Measurements from ENCODE around the gene GRK6.

Gene GRK6

DNA sequence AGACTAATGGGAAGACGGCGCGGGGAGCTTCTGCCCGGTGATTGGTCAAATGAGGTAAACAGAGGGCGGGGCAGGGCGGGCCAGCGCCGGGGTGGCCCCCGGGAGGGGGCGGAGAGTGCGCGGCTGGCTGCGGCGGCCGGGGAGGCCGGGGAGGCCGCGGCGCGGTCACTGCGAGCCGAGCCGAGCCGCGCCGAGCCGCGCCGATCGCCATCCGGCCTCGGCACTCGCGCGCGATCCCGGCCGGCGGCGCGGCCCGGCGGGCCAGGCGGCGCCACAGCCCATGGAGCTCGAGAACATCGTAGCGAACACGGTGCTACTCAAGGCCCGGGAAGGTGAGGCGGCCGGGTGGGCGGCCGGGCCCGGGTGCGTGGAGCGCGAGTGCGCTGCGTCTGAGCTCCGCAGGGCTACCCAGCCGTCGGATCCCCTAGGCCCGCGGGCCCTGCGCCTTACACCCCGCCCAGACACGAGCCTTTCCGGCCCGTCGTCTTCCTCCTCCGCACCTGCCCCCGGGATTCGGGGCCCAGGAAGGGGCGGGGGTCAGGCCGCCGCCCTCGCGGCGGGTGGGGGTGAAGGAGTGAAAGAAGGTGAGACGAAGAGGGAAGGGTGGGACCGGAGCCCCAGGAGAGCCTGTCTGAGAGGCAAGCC, at the start of gene GRK6:
GRK6 (plus strand) TSS at position 111 of the 645 bp plus-strand sequence; CDS start at position 281, 170 bp downstream.
- Mint-ChIP-seq H3K4me3 (peak within 1 kb of the TSS; percentile 95), H3K36me3 (peaks cover 2% of the 10 kb centered on the region), H3K9me3 (ENCODE audit: low read depth) (no peaks in the 10 kb centered on the region)

DNA sequence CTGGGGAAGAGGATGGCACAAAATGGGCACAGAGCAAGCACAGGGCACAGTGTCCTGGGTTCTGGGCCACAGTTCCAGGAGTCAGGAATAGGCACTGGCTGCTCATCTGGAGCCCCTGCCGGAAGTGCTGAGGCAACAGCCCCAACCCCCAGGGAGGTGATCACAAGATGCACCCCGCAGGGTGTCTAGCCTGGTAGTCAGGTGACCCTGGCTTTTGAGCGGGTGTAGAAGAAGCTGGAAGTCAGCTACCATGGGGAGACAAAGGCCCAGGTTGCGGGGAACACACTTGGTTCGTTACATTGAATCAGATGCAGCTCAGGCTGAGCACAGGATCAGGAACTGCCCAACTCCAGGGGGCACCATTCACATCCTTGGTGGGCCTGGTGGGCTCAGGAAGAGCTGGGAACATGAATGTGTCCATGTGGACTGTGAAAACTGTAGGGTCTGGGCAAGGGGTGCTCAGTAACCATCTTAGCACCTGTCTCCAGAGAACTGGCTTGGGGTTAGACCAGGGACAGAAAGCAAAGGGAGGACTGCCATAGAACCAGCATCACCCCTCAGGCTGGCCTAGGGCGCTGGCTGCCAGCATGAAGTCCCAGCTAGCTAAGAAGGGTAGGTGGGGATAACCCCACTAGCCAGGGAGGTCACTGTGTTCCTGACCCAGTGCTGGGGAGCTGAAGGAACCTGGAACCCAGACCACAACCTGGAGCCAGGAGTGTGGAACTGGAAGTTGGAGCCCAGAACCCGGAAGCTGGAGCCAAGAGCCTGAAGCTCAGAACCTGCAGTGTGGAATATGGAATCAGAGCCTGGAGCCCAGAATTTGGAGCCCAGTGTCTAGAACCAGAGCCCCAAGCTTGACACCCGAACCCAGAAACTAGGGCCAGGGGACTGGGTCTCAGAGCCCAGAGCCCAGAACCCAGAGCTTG, 48.4 kb upstream of the GRK6 start:
- H3K27ac Mint-ChIP-seq = no peak overlapping the region
- no peak overlapping the region for H3K4me3 Mint-ChIP-seq
- no peaks in the 10 kb centered on the region for H3K9me3 Mint-ChIP-seq (ENCODE audit: low read depth)

More for the DNA sequence above, at the start of gene GRK6:
- no peaks in the 10 kb centered on the region for H3K27me3 Mint-ChIP-seq
- peak within 1 kb of the TSS; percentile 98 for H3K27ac Mint-ChIP-seq
- peaks cover 48% of the 10 kb centered on the region for H3K4me1 Mint-ChIP-seq (ENCODE audit: low read depth)

DNA sequence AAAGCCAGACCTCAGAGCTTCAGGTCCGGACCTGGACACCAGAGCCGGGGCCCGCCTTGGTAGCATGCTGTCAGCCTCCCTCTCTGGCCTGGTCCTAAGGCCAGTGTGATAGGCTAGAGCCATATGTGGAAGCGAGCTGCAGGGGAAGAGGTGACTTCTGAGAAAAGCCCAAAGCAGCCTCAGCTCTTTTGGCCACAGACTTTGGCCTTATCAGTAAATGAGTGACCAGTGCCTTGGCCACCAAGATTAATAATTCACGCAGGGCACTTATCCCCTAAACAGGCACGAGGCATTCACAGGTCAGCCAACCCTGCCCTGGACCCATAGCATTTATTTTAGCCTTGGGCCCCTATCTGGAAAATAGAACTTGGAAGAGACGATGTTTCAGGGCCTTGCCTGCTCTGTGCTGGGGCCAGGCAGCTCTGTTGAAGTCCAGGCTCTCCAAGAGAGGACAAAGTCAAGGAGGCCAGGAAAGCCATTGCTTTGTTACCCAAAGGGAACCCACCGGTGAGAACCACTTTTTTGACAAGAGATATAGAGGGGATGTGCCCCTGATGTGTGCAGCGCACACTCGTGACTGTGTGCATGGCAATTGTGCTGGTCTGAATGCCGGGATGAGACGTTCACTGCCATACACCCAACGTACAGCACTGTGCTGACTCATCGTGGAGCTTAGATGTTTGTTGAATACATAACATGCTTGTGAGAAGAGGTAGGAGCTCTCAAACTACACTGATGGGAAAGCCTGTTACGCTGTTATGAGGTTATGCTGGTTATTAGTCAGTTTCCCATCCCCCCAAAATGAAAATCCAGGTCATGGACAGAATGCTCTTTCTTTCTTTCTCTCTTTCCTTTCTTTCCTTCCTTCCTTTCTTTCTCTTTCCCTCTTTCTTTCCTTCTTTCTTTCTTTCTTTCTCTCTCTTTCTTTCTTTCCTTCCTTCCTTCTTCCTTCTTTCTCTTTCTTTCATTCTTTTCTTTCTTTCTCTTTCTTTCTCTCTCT, 47.3 kb upstream of the GRK6 start:
- Mint-ChIP-seq H3K9me3 (ENCODE audit: low read depth) (no peaks in the 10 kb centered on the region), H3K27me3 (no peaks in the 10 kb centered on the region), H3K4me1 (ENCODE audit: low read depth) (peaks cover 42% of the 10 kb centered on the region), H3K27ac (peak overlapping the region; percentile 24), H3K36me3 (no peaks in the 10 kb centered on the region), H3K4me3 (no peak overlapping the region)

More for the DNA sequence above, 48.4 kb upstream of the GRK6 start:
- peaks cover 50% of the 10 kb centered on the region for H3K4me1 Mint-ChIP-seq (ENCODE audit: low read depth)
- H3K27me3 Mint-ChIP-seq = no peaks in the 10 kb centered on the region
- no peaks in the 10 kb centered on the region for H3K36me3 Mint-ChIP-seq

DNA sequence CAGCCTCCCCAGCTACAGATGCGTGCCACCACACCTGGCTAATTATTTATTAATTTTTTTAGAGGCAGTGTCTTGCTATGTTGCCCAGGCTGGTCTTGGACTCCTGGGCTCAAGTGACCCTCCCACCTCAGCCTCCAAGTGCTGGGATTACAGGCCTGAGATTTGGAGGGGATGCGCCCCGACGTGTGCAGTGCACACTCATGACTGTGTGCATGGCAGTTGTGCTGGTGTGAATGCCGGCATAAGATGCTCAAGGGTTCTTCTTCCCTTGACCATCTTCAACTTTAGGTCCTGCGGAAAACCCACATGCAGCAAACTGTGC, 45.7 kb upstream of the GRK6 start:
- Mint-ChIP-seq H3K27ac (no peak overlapping the region), H3K4me1 (ENCODE audit: low read depth) (peaks cover 38% of the 10 kb centered on the region), H3K27me3 (no peaks in the 10 kb centered on the region), H3K36me3 (no peaks in the 10 kb centered on the region), H3K4me3 (no peak overlapping the region), H3K9me3 (ENCODE audit: low read depth) (no peaks in the 10 kb centered on the region)

DNA sequence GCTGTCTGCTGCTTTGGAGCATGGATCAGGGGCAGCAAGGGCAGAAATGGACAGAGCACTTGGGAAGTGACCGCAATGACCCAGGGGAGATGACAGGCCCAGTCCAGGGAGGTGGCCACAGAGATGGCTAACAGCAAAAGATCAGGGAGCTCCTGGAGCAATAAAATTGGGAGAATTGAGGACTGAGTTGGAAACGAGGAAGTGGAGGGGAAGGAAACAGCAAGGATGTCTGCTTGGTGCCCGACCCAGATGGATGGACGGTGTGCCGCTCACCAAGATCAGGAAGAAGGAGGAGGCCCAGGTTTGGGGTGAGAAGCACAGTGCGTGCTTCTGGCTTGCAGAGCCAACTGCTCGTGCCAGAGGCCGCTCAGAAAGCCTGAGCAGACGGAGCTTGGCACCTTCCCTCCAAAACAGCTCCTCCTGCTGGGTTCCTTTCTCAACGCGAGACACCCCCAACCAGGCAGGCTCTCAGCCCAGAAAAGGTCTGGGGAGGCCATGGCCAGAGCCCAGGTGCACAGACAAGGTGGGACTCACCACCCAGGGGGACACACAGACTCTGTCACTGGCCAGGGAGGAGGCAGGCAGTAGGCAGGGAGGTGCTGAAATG, 44.0 kb upstream of the GRK6 start:
- no peaks in the 10 kb centered on the region for H3K27me3 Mint-ChIP-seq
- H3K27ac Mint-ChIP-seq = no peak overlapping the region
- no peaks in the 10 kb centered on the region for H3K36me3 Mint-ChIP-seq
- H3K4me1 Mint-ChIP-seq (ENCODE audit: low read depth) = peaks cover 32% of the 10 kb centered on the region
- no peaks in the 10 kb centered on the region for H3K9me3 Mint-ChIP-seq (ENCODE audit: low read depth)
- no peak overlapping the region for H3K4me3 Mint-ChIP-seq

DNA sequence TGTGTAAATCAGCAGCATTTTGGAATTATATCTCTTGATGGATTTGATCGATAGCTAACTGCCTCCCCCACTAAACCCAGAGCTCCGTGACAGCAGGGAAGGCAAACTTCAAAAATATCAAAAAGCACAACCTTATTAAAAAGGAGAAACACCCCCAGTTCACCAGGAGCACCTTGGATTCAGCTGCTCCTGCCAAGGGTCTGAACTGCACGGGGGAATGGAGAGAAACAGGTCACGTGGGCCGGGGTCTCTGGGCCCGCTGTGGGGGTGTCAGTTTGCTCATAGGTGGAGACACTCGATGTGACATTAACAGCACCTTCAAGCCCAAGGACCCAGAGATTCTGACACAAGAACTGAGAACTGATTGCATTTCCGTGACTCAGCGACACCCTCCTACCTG, 43.3 kb upstream of the GRK6 start:
- H3K4me1 Mint-ChIP-seq (ENCODE audit: low read depth) = peaks cover 32% of the 10 kb centered on the region

DNA sequence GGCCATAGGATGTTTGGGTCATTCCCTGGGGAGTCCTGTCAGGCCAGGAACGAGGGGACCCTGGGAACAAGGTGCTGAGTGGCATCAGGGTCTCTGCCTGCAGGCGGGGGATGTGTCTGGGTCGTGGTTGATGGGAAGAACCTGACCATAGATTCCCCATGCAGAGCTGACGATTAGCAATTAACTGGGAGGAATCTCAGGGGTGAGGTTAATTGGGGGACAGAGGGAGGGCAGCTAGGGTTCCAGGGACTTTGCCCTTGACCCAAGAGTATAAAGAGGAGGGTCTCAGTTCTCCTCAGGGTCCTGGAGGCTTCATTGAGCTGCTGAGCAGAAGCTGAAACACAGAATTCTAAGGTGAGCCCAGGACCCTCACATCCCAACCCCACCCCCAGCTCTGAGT, 42.3 kb upstream of the GRK6 start, which contains the start of gene SLC34A1:
SLC34A1 (plus strand) TSS at position 301 of the 400 bp plus-strand sequence. CDS start 1,308 bp downstream, outside the sequence.
- no peaks in the 10 kb centered on the region for H3K27me3 Mint-ChIP-seq
- H3K36me3 Mint-ChIP-seq = no peaks in the 10 kb centered on the region
- peaks cover 40% of the 10 kb centered on the region for H3K4me1 Mint-ChIP-seq (ENCODE audit: low read depth)
- H3K9me3 Mint-ChIP-seq (ENCODE audit: low read depth) = no peaks in the 10 kb centered on the region
- no peak within 1 kb of the TSS for H3K4me3 Mint-ChIP-seq
- peak within 1 kb of the TSS; percentile 58 for H3K27ac Mint-ChIP-seq

More for the DNA sequence above, 43.3 kb upstream of the GRK6 start:
- no peak overlapping the region for H3K4me3 Mint-ChIP-seq
- H3K9me3 Mint-ChIP-seq (ENCODE audit: low read depth) = no peaks in the 10 kb centered on the region
- no peaks in the 10 kb centered on the region for H3K36me3 Mint-ChIP-seq
- H3K27me3 Mint-ChIP-seq = no peaks in the 10 kb centered on the region
- H3K27ac Mint-ChIP-seq = peak overlapping the region; percentile 58

DNA sequence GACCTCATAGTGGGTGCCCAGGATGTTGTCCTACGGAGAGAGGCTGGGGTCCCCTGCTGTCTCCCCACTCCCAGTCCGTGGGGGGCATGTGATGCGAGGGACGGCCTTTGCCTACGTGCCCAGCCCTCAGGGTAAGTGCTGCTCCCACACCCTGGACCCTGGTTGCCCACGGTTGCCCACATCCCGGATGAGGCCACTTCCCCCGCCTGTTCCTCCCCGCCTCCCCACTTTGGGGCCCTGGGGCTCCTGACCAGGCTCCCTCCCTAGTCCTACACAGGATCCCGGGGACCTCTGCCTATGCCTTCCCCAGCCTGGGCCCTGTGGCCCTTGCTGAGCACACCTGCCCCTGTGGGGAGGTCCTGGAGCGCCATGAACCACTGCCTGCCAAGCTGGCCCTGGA, 40.8 kb upstream of the GRK6 start:
- Mint-ChIP-seq H3K36me3 (no peaks in the 10 kb centered on the region), H3K4me3 (no peak overlapping the region), H3K9me3 (ENCODE audit: low read depth) (no peaks in the 10 kb centered on the region), H3K4me1 (ENCODE audit: low read depth) (peaks cover 46% of the 10 kb centered on the region), H3K27me3 (no peaks in the 10 kb centered on the region), H3K27ac (no peak overlapping the region)

DNA sequence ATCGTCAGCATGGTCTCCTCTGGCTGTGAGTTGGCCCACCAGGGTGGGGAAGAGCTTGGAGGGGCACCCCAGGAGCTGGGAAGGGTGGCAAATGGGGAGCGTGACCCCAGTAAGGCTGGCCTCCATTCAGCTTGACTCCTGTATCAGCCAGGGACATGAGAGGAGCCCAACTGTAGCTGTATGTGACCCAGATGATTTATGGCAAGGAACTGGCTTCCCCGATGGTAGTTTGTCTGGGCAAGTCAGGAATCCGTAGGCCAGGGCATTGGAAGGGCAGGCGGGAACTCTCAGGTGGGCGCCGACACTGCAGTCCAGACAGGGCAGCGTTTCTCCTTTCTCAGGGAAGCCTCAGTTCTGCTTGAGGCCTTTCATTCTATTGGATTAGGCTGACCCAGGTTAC, 39.9 kb upstream of the GRK6 start:
- H3K4me3 Mint-ChIP-seq = no peak overlapping the region
- H3K9me3 Mint-ChIP-seq (ENCODE audit: low read depth) = no peaks in the 10 kb centered on the region
- no peaks in the 10 kb centered on the region for H3K36me3 Mint-ChIP-seq
- no peaks in the 10 kb centered on the region for H3K27me3 Mint-ChIP-seq
- H3K27ac Mint-ChIP-seq = no peak overlapping the region
- peaks cover 52% of the 10 kb centered on the region for H3K4me1 Mint-ChIP-seq (ENCODE audit: low read depth)

DNA sequence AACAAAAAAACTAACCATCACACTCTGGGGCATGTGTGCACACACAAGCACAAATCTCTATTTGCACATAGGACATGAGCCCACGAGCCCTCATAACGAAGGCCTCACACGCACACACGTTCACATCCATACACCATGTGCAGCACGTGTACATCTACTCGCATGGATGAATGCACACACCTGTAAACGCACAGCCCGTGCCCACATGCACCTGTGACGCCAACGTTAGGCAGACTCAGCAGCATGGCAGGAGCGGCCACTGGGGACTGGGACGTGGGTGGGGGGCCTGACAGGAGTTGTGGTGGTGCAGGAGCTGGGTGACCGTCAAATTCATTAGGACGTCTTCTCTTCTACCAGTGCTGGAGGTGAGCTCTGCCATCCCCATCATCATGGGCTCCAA, 39.1 kb upstream of the GRK6 start:
- Mint-ChIP-seq H3K36me3 (no peaks in the 10 kb centered on the region), H3K9me3 (ENCODE audit: low read depth) (no peaks in the 10 kb centered on the region), H3K27ac (no peak overlapping the region), H3K27me3 (no peaks in the 10 kb centered on the region), H3K4me3 (no peak overlapping the region), H3K4me1 (ENCODE audit: low read depth) (peaks cover 51% of the 10 kb centered on the region)

DNA sequence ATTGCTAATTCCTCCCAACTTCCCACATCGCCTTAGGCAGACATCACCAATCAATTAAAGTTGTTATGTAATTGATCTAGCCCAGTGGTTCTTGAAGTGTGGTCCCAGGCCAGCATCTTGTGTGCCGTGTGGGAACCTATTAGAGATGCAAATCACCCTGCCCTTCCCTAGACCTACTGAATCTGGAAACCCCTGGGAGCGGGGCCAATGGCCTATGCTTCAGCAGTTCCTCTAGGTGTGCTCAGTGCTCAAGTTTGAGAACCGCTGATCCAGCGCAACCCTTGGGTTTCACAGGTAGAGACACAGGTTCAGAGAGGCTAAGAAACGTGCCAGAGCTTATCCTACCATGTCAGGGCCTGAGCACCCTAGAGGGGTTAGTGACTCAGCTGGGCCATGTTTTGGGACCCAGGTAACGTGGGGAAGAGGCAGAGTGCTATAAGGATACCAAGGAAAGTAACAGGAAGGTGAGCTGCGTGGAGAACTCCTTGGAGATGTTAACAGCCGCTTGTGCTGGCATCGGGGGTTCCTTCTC, 37.9 kb upstream of the GRK6 start:
- Mint-ChIP-seq H3K4me1 (ENCODE audit: low read depth) (peaks cover 44% of the 10 kb centered on the region), H3K27ac (peak overlapping the region; percentile 83), H3K4me3 (no peak overlapping the region), H3K27me3 (no peaks in the 10 kb centered on the region), H3K36me3 (no peaks in the 10 kb centered on the region), H3K9me3 (ENCODE audit: low read depth) (no peaks in the 10 kb centered on the region)

DNA sequence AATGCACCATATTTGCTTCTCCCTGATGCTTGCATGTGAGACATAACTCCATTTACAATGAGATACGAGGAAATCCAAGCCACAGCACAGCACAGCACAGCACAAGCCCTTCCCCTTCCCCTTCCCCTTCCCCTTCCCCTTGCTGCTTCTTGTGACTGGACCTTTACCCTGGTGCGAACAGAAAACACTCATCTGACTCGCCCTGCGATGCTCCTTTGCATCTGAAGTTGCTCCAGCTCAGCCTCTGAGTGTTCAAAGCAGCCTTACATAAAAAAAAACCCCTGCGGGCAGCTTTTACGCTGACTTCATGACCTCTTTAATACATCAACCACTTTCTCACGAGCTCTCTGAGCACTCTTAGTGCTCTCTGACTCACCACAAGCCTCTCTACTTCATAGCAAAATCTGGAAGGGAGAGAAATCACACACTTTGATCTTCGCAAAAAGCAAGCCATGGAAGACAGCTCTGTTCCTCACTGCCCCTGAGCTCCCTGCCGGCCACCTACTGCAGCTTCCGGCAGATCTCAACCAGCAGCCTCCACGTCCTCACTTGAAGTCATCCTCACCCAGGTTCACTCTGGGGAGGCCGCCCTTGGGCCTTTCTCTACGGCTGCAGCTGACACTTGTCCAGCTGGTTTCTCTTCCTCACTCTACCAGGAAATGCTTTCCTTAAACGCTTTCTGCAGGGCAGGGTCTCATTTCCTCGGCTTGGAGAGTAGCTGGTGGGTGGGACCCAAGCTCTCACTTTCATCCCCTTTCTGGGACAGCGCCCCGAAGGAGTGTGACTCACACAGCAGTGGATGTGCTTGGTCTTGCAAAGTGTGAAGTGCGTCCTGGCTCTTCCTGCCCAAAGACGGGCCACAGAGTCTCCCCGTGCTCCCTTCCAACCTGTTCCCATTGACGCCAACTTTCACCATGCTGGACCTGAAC, 37.0 kb upstream of the GRK6 start:
- Mint-ChIP-seq H3K36me3 (no peaks in the 10 kb centered on the region), H3K4me3 (peak overlapping the region; percentile 49), H3K27me3 (no peaks in the 10 kb centered on the region), H3K9me3 (ENCODE audit: low read depth) (no peaks in the 10 kb centered on the region), H3K4me1 (ENCODE audit: low read depth) (peaks cover 41% of the 10 kb centered on the region), H3K27ac (peak overlapping the region; percentile 83)
